ENCODE results near the gene CPED1. TPM values are rescaled to one million over a fixed set of nuclear protein-coding genes. Genes with fewer than 3 reads are reported as not detected.
A peak's percentile ranks its signal among the peaks of the same experiment; 100 is the strongest.

CPED1 gene
- total RNA-seq, 4 donors from 2014 or later, result 4.4 to 20.2 (median 14.0) TPM

- DNase-seq, result no peak
- Histone ChIP-seq H3K9me3 (no peaks in the 10 kb centered on the region), H3K4me3 (no peak overlapping the region), H3K4me1 (peaks cover 0 to 4% (median 0%) of the 10 kb centered on the region in 4 donors), H3K36me3 (no peaks in the 10 kb centered on the region), H3K27me3 (no peaks in the 10 kb centered on the region), H3K27ac (no peak overlapping the region)
- TF ChIP-seq EP300 (IDR thresholded peaks at IDR 0.05; ENCODE audit: low read depth) (no peak), CTCF (IDR thresholded peaks at IDR 0.05) (peak in 3 of 5 experiments; percentile 16 to 31 (median 20))
- WGBS, 2 donors (ENCODE audit: low coverage in 1 of 2), result 40 to 50% methylated on average over 3 of the region's 3 CpGs
- intact Hi-C loops (cut with DNase I; ENCODE audit: low total_unique reads), result no loop called here
- in situ Hi-C loops (cut with MboI; ENCODE audit: low pct_ligation_motif_present in 1 of 4, low pct_unique_long_range_greater_than_20kb in 1 of 4, low sequenced_read_pairs in 3 of 4), result loop anchor here in 1 of 4 donors (25.0 kb wide), 1 partner anchor 435 kb away; no protein-coding TSS in a partner anchor
These were observed 138.5 kb downstream of the CPED1 start for GRCh38 chr7:121126801-121127534.

GRCh38 chr7:121132940-121133339 is 144.4 kb downstream of the CPED1 start:
- Histone ChIP-seq H3K4me1 (peaks cover 0 to 4% (median 0%) of the 10 kb centered on the region in 4 donors), H3K27ac (no peak overlapping the region), H3K9me3 (no peaks in the 10 kb centered on the region), H3K4me3 (no peak overlapping the region), H3K27me3 (no peaks in the 10 kb centered on the region), H3K36me3 (no peaks in the 10 kb centered on the region)
- in situ Hi-C loops (cut with MboI; ENCODE audit: low pct_ligation_motif_present in 1 of 4, low pct_unique_long_range_greater_than_20kb in 1 of 4, low sequenced_read_pairs in 3 of 4), result loop anchor here in 1 of 4 donors (25.0 kb wide), 1 partner anchor 429 kb away; no protein-coding TSS in a partner anchor
- intact Hi-C loops (cut with DNase I; ENCODE audit: low total_unique reads), result no loop called here
- TF ChIP-seq CTCF (IDR thresholded peaks at IDR 0.05) (no peak), POLR2AphosphoS5 (IDR thresholded peaks at IDR 0.05) (no peak), POLR2A (IDR thresholded peaks at IDR 0.05) (no peak), EP300 (IDR thresholded peaks at IDR 0.05; ENCODE audit: low read depth) (no peak)
- DNase-seq, result no peak
- WGBS, 2 donors (ENCODE audit: low coverage in 1 of 2), result 7% methylated on average over 1 of the region's 1 CpG; no CpG with 5 or more reads in 1 of the 2 donors

- H3K4me1 ChIP-seq, result peaks cover 0 to 2% (median 0%) of the 10 kb centered on the region in 4 donors
- no peak overlapping the region for H3K27ac ChIP-seq
- no peaks in the 10 kb centered on the region for H3K36me3 ChIP-seq
- in situ Hi-C loops (cut with MboI; ENCODE audit: low pct_ligation_motif_present in 1 of 4, low pct_unique_long_range_greater_than_20kb in 1 of 4, low sequenced_read_pairs in 3 of 4), result loop anchor here in 1 of 4 donors (25.0 kb wide), 1 partner anchor 429 kb away; no protein-coding TSS in a partner anchor
- intact Hi-C loops (cut with DNase I; ENCODE audit: low total_unique reads), result no loop called here
- 89 to 90% methylated on average over 3 of the region's 3 CpGs for WGBS, 2 donors (ENCODE audit: low coverage in 1 of 2)
- no peaks in the 10 kb centered on the region for H3K27me3 ChIP-seq
- TF ChIP-seq EP300 (IDR thresholded peaks at IDR 0.05; ENCODE audit: low read depth) (no peak), POLR2AphosphoS5 (IDR thresholded peaks at IDR 0.05) (no peak), CTCF (IDR thresholded peaks at IDR 0.05) (no peak), POLR2A (IDR thresholded peaks at IDR 0.05) (no peak)
- no peaks in the 10 kb centered on the region for H3K9me3 ChIP-seq
- H3K4me3 ChIP-seq, result no peak overlapping the region
- no peak for DNase-seq
These were observed 144.9 kb downstream of the CPED1 start for GRCh38 chr7:121133444-121133843.

GRCh38 chr7:121137580-121137979 is 149.1 kb downstream of the CPED1 start:
- Histone ChIP-seq H3K4me3 (no peak overlapping the region), H3K27me3 (no peaks in the 10 kb centered on the region), H3K9me3 (no peaks in the 10 kb centered on the region), H3K36me3 (no peaks in the 10 kb centered on the region), H3K4me1 (no peaks in the 10 kb centered on the region), H3K27ac (no peak overlapping the region)
- in situ Hi-C loops (cut with MboI; ENCODE audit: low pct_ligation_motif_present in 1 of 4, low pct_unique_long_range_greater_than_20kb in 1 of 4, low sequenced_read_pairs in 3 of 4) (loop anchor here in 1 of 4 donors (25.0 kb wide), 1 partner anchor 425 kb away; no protein-coding TSS in a partner anchor), intact Hi-C loops (cut with DNase I; ENCODE audit: low total_unique reads) (no loop called here)
- WGBS, 2 donors (ENCODE audit: low coverage in 1 of 2), result 97 to 100% methylated on average over 2 of the region's 2 CpGs
- no peak for TF ChIP-seq EP300 (IDR thresholded peaks at IDR 0.05; ENCODE audit: low read depth)
- DNase-seq, result no peak

Data from transverse colon (tissue), 4 donors.